ENCODE measurements around the gene THRSP.
"Not testable (repeated sequence)": the region's sequence is repeated elsewhere in the genome, so short reads cannot be mapped to it uniquely, and the experiment has no call there.

- TF ChIP-seq, protein P1, sequence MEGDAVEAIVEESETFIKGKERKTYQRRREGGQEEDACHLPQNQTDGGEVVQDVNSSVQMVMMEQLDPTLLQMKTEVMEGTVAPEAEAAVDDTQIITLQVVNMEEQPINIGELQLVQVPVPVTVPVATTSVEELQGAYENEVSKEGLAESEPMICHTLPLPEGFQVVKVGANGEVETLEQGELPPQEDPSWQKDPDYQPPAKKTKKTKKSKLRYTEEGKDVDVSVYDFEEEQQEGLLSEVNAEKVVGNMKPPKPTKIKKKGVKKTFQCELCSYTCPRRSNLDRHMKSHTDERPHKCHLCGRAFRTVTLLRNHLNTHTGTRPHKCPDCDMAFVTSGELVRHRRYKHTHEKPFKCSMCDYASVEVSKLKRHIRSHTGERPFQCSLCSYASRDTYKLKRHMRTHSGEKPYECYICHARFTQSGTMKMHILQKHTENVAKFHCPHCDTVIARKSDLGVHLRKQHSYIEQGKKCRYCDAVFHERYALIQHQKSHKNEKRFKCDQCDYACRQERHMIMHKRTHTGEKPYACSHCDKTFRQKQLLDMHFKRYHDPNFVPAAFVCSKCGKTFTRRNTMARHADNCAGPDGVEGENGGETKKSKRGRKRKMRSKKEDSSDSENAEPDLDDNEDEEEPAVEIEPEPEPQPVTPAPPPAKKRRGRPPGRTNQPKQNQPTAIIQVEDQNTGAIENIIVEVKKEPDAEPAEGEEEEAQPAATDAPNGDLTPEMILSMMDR (conservative IDR thresholded peaks at IDR 0.05 in 1 of 2, IDR thresholded peaks at IDR 0.05 in 1 of 2; ENCODE audit: low read depth in 1 of 2, low read length in 2 of 2), result not testable (repeated sequence)
- not testable (repeated sequence) for TF ChIP-seq EZH2 (IDR thresholded peaks at IDR 0.05; ENCODE audit: low read length, missing control alignments)
These were observed 3.8 kb upstream of the THRSP start for GRCh38 chr11:78059749-78060328.

Measured in fibroblast of lung (primary cell).